Bronchial epithelial cell (primary cell): ENCODE data around the gene FNDC3B. TPM values are rescaled to one million over a fixed set of nuclear protein-coding genes. Genes with fewer than 3 reads are reported as not detected.

Experiments
- DNase-seq: peaks from one replicate; pipeline ENCODE4 v3.0.0-alpha.2; 2010; ENCODE audit warnings: low read depth
- FAIRE-seq: peaks from 2 replicates; lab custom pipeline; 2011; peaks lifted over from hg19 to GRCh38; lab: Jason Lieb, UNC
- H3K27me3 ChIP-seq: 2 replicates; pipeline ENCODE4 v1.5.1; 2011; ENCODE audit warnings: low read length; ENCODE audit not compliant: control insufficient read depth, insufficient read depth
- H3K36me3 ChIP-seq: 2 replicates; pipeline ENCODE4 v1.5.1; 2011; ENCODE audit warnings: low read length; ENCODE audit not compliant: control insufficient read depth, insufficient read depth
- H3K4me3 ChIP-seq: 2 replicates; pipeline ENCODE4 v1.5.1; 2011; ENCODE audit warnings: mild to moderate bottlenecking, low read depth, low read length, control low read depth
- total RNA-seq: library from RNA; depleted of rRNA; stranded (reverse); fragments of >200 nt; gene quantifications from 2 replicates; pipeline ENCODE4 v1.2.1, GENCODE V29; 2014
- TF ChIP-seq, protein P1 (sequence below): IDR thresholded peaks from 2 replicates; pipeline ENCODE4 v1.5.1; 2011; ENCODE audit warnings: mild to moderate bottlenecking, moderate library complexity, low read length, control low read depth, inconsistent platforms; ENCODE audit not compliant: insufficient read depth, severe bottlenecking

FNDC3B gene
- total RNA-seq, 1 donor from 2014 or later = 39.2 TPM

DNA sequence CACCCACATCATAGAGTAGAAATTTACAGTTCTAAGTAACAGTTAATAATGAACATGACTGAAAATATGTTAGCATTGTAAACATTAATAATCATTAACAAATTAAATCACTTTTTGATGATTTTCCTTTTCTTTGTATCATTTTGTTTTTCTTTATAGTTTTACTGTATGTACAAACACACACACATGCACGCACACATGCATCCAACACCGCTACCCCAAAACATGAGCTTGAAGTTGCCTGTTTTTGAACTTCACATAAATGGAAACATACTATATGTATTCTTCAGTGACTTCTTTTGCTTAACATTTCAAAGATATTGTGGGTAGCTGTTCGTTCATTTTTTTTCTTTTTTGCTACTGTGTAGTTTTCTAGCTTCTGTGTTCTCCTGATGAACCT is 123.9 kb downstream of the FNDC3B start:
- TF ChIP-seq, protein P1, sequence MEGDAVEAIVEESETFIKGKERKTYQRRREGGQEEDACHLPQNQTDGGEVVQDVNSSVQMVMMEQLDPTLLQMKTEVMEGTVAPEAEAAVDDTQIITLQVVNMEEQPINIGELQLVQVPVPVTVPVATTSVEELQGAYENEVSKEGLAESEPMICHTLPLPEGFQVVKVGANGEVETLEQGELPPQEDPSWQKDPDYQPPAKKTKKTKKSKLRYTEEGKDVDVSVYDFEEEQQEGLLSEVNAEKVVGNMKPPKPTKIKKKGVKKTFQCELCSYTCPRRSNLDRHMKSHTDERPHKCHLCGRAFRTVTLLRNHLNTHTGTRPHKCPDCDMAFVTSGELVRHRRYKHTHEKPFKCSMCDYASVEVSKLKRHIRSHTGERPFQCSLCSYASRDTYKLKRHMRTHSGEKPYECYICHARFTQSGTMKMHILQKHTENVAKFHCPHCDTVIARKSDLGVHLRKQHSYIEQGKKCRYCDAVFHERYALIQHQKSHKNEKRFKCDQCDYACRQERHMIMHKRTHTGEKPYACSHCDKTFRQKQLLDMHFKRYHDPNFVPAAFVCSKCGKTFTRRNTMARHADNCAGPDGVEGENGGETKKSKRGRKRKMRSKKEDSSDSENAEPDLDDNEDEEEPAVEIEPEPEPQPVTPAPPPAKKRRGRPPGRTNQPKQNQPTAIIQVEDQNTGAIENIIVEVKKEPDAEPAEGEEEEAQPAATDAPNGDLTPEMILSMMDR = no peak
- Histone ChIP-seq H3K36me3 (peaks cover 1% of the 10 kb centered on the region), H3K4me3 (no peak overlapping the region), H3K27me3 (no peaks in the 10 kb centered on the region)
- DNase-seq (no peak), FAIRE-seq (no peak)

- H3K4me3 ChIP-seq = no peak overlapping the region
- DNase-seq = no peak
- TF ChIP-seq, protein P1 = no peak
- no peaks in the 10 kb centered on the region for H3K27me3 ChIP-seq
- FAIRE-seq = no peak
- peaks cover 1% of the 10 kb centered on the region for H3K36me3 ChIP-seq
These were observed 125.4 kb downstream of the FNDC3B start for GRCh38 chr3:172164620-172165362.

GRCh38 chr3:172166261-172166660 is 126.9 kb downstream of the FNDC3B start:
- H3K27me3 ChIP-seq = no peaks in the 10 kb centered on the region
- no peak for DNase-seq
- H3K36me3 ChIP-seq = peaks cover 2% of the 10 kb centered on the region
- no peak overlapping the region for H3K4me3 ChIP-seq
- no peak for FAIRE-seq
- TF ChIP-seq, protein P1 = no peak

- no peak for FAIRE-seq
These were observed 127.5 kb downstream of the FNDC3B start for GRCh38 chr3:172166890-172167289.

DNA sequence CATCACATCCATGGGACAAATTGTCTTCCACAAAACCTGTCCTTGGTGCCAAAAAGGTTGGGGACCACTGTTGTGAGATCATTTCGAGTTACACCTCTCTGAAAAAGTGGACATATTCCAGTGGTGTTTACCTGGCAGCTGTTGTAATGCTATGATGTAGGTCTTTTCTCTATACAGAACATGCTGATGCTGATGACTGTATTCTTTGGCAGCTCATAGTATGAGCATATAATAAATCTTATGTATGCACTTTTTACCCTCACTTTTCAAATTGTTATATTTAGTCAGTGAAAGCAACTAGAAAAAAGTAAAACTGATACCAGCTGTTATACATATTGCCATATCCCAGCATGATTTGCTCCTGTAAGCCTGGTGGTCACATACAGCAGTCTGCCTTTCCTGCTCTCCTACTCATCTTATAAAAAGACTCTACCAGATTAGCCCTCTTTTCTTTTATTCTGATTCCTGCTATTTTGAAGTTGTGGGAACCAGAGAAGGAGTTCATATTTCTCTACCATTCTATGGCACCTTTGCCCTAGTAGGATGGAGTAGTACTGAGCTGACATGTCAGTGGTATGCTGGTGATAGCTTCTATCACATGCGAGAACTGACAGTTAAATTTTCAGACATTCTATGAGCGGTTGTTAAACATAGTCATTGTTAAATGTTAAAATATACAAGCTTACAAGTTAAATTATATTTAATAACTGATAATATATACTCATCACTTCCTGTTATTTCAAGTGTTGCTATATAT is 128.7 kb downstream of the FNDC3B start:
- Histone ChIP-seq H3K4me3 (no peak overlapping the region), H3K36me3 (peaks cover 2% of the 10 kb centered on the region), H3K27me3 (no peaks in the 10 kb centered on the region)
- DNase-seq (peak; percentile 25), FAIRE-seq (no peak)
- TF ChIP-seq, protein P1 = no peak

More at GRCh38 chr3:172166890-172167289, 127.5 kb downstream of the FNDC3B start:
- Histone ChIP-seq H3K36me3 (peaks cover 2% of the 10 kb centered on the region), H3K4me3 (no peak overlapping the region), H3K27me3 (no peaks in the 10 kb centered on the region)
- no peak for DNase-seq
- TF ChIP-seq, protein P1 = no peak
